Activated CD4-positive, alpha-beta T cell treated with anti-CD3 and anti-CD28 coated beads for 36 hours (primary cell): ENCODE measurements around the gene VASH1. TPM values are rescaled to one million over a fixed set of nuclear protein-coding genes. Genes with fewer than 3 reads are reported as not detected.
A peak's percentile ranks its signal among the peaks of the same experiment; 100 is the strongest.

ENCODE experiments used
- ATAC-seq: fragments of 200-7000 bp; cut with Tn5 transposase; one replicate; pipeline ENCODE4 v1.10.0; 2021; ENCODE audit warnings: mild to moderate bottlenecking, moderate library complexity
- CTCF ChIA-PET: fragments of 350-600 bp; sonication (Branson Sonifier 250); formaldehyde crosslinking; loops from one replicate; lab custom pipeline; 2021; ENCODE audit warnings: antibody characterized with exemption; lab: Charles Lee
- POLR2A ChIA-PET: fragments of 350-600 bp; sonication (Branson Sonifier 250); formaldehyde crosslinking; loops from one replicate; lab custom pipeline; 2021; ENCODE audit warnings: antibody characterized with exemption, inconsistent platforms; lab: Charles Lee
- DNase-seq: peaks from one replicate; pipeline ENCODE4 v3.0.0-alpha.2; 2020
- H3K27ac Mint-ChIP-seq: one replicate; pipeline ENCODE4 v1.8.0; 2021; ENCODE audit warnings: mixed read lengths
- H3K27me3 Mint-ChIP-seq: one replicate; pipeline ENCODE4 v1.8.0; 2021; ENCODE audit warnings: mixed read lengths
- H3K36me3 Mint-ChIP-seq: one replicate; pipeline ENCODE4 v1.8.0; 2021; ENCODE audit warnings: low read depth, mixed read lengths
- H3K4me1 Mint-ChIP-seq: one replicate; pipeline ENCODE4 v1.8.0; 2021; ENCODE audit warnings: mixed read lengths
- H3K4me3 Mint-ChIP-seq: one replicate; pipeline ENCODE4 v1.8.0; 2021; ENCODE audit warnings: mild to moderate bottlenecking, moderate library complexity, mixed read lengths
- H3K9me3 Mint-ChIP-seq: one replicate; pipeline ENCODE4 v1.8.0; 2021; ENCODE audit warnings: low read depth, mixed read lengths
- intact Hi-C, 2 experiments: fragments of 100-400 bp; cut with DNase I in 1 of 2; cut with micrococcal nuclease in 1 of 2; formaldehyde crosslinking; loops; one replicate each; pipeline versions ENCODE4 v1.14.2 to v1.15.1; 2022 to 2024; cut with DNase I, micrococcal nuclease
- total RNA-seq, 2 experiments: library from RNA; stranded (reverse); gene quantifications; one replicate each; pipeline ENCODE4 v1.2.3, GENCODE V29; 2021

Gene VASH1
- total RNA-seq, 2 experiments from 2014 or later, result 4.0 to 5.3 TPM

DNA sequence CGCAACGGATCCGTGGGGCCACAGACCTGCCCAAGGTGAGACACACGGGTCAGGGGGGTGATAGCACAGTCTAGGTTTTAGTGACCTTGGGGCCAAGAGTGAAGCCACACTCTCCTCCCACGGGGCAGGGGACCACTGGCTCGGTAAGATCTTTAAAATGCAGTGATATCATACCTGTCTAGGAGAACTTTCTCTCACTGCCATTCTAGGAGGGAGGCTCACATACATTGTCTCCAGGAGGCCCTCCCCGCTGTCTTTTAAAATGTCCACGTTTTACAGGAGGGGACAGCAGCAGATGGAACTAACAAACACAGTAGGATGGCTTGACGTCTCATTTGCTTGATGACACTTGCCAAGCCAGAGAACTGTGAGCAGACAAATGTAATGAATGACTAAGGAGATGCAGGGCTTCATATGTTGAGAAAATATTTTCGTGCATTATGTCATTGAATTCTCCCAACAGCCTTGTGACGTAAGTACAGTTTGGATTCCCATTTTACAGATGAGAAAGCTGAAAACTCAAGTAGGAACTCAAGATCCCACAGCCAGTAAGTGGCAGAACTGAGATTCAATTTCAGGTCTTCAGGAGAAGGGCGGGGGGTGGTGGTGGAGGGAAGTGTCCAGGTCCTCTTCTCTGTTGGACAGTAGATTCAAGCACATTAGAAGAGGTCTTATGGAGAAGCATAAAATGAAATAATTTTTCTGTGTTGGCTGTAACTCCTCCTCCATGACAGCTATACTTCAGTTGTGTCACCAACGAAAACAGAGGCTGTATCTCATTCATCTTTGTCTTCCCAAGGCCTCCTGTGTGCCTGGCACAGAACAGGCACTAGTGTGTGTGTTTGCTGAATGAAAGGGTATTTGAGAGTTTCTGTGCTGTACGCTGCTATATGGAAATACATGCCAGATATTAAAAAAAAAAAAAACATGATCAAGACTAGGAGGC is 2.1 kb downstream of the VASH1 start:
- H3K4me1 Mint-ChIP-seq, result peaks cover 16% of the 10 kb centered on the region
- intact Hi-C loops, result no loop called here
- H3K9me3 Mint-ChIP-seq, result no peaks in the 10 kb centered on the region
- H3K36me3 Mint-ChIP-seq, result no peaks in the 10 kb centered on the region
- H3K4me3 Mint-ChIP-seq, result no peak overlapping the region
- POLR2A ChIA-PET, result no interaction called here
- ATAC-seq, result no peak
- peaks cover 22% of the 10 kb centered on the region for H3K27me3 Mint-ChIP-seq
- CTCF ChIA-PET, result no interaction called here
- no peak overlapping the region for H3K27ac Mint-ChIP-seq
- DNase-seq, result no peak

DNA sequence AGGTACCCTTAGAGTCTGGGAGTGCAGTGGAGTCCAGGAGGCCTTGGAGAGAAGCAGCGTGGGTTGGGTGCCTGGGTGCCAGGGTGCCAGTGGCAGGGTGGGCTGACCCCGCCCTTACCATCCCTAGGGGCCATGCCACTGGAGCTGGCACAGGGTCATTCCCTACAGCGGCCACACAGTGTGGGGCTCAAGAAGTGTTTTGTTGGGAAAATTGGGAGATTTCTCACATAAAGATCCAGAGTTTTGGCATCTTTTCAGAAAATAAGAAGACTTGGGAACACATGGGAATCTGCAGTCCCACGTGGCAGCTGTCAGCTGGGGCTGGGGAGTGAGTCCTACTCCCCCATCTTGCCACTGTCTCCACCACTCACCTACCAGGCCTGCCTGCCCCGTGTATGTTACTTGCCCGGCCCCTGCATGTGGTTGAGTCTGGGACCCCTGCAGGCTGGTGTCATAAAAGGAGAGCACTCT is 4.2 kb downstream of the VASH1 start:
- ChIA-PET CTCF (interaction anchor here (0.6 to 2.2 kb wide), 4 partner anchors 19 to 55 kb away, joined by 3 to 10 read pairs (median 4); no protein-coding TSS in a partner anchor), POLR2A (interaction anchor here (0.6 kb wide), 1 partner anchor 44 kb away, joined by 4 read pairs; no protein-coding TSS in a partner anchor)
- Mint-ChIP-seq H3K36me3 (no peaks in the 10 kb centered on the region), H3K9me3 (no peaks in the 10 kb centered on the region), H3K4me3 (no peak overlapping the region), H3K27me3 (peaks cover 13% of the 10 kb centered on the region), H3K4me1 (peaks cover 25% of the 10 kb centered on the region), H3K27ac (no peak overlapping the region)
- intact Hi-C loops, result loop anchor here in 1 of 2 experiments (5.0 kb wide), 1 partner anchor 53 kb away; no protein-coding TSS in a partner anchor
- DNase-seq (no peak), ATAC-seq (no peak)

DNA sequence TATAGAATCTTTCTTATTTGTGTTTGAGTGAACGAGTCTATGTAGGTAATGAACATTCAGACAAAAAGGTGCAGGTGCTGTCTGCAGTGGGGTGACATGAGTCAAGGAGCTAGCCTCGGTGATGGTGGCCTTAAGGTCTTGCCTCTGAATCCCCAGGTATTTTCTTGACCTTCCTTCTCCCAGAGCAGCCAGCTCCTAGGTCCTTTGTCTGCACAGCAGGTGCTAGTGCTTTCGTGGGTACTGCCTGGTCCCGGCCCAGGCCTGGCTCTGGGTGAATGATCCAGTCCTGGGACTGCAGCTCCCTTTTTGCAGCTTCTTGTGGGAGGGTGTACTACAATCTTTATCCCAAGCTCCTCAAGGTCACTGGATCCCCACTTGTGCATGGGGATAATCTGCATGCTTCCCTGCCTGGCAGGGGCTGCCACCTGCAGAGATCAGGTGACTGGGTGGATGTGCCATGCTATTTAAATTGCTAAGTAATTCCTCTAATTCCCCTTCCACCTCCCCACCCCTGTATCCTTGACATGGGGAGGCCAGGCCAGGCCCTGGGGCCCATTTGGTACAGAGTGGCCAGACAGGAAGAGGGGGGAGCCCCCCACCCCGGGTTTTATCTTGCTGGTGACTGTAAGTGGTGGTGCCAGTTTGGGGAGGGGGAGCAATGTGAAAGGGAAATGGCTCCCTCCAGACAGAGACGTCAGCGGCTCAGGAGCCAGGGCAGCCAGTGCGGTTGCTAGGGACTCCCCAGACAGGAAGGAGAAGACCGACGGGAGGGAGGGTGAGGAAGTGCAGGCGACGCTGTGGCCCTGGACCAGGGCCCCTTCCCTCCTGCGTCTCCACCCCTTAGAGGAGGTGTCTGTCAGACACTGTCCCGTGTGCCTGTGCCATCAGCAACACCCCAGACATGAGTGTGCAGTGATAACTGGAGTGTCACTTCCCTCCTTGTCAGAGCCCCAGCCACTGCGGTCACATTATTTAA is 6.7 kb downstream of the VASH1 start:
- DNase-seq (peak; percentile 86), ATAC-seq (peak; percentile 100)
- Mint-ChIP-seq H3K27ac (peak overlapping the region; percentile 80), H3K27me3 (peaks cover 2% of the 10 kb centered on the region), H3K4me1 (peaks cover 17% of the 10 kb centered on the region), H3K9me3 (no peaks in the 10 kb centered on the region), H3K36me3 (no peaks in the 10 kb centered on the region), H3K4me3 (peak overlapping the region; percentile 23)
- CTCF ChIA-PET, result interaction anchor here (0.6 to 3.8 kb wide), 5 partner anchors 15 to 58 kb away, joined by 3 to 23 read pairs (median 5); no protein-coding TSS in a partner anchor
- POLR2A ChIA-PET, result no interaction called here
- intact Hi-C loops, result loop anchor here (1.0 to 5.0 kb wide), 3 partner anchors 44 to 56 kb away; partner anchors contain the start of gene ANGEL1 (in 2 of the 2)

DNA sequence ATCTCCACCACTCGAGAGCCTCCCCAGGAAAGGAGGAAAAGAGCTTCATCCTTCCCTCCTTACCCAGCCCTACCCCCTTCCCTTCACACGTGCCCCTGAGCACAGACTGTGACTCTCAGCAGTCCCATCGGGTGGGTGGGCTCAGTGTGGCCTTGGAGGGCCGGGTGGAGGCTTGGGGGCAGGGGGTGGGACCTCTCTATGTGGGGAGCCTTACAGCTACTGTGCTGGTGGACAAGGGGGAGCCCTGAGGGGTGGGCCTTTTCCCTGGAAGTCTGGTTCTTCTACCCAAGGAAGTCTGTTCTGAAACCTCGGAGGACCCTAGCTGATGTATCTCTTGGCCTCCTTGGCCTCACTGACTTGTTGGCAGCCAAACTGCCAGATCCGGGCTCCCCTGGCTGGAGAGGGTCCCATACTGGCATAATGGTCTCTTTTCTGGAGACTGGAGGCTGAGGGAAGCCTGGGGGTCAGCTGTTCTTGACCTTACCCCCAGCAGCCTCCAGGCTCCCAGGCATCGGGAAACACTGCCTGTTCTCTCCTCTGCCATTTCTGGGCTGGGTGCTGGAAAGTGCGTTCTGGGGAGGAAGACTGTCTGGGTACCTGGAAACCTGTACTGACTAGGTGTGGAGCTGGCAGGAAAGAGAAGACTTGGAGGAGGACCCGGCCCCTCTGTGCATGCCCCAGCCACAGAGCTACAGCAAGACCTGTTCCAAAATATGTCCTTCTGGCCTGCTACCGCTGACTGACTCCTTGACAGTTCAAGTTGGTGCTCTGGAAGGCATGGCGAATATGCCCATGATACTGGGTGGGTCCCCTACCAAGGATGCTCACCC is 7.6 kb downstream of the VASH1 start:
- Mint-ChIP-seq H3K4me3 (peak overlapping the region; percentile 23), H3K27ac (peak overlapping the region; percentile 80), H3K4me1 (peaks cover 23% of the 10 kb centered on the region), H3K9me3 (no peaks in the 10 kb centered on the region), H3K36me3 (no peaks in the 10 kb centered on the region), H3K27me3 (no peaks in the 10 kb centered on the region)
- POLR2A ChIA-PET, result no interaction called here
- CTCF ChIA-PET, result interaction anchor here (1.7 to 3.8 kb wide), 2 partner anchors 16 to 42 kb away, joined by 5 to 23 read pairs; no protein-coding TSS in a partner anchor
- no peak for ATAC-seq
- intact Hi-C loops, result loop anchor here (1.0 to 5.0 kb wide), 3 partner anchors 43 to 57 kb away; partner anchors contain the start of gene ANGEL1 (in 2 of the 2)
- DNase-seq, result no peak

DNA sequence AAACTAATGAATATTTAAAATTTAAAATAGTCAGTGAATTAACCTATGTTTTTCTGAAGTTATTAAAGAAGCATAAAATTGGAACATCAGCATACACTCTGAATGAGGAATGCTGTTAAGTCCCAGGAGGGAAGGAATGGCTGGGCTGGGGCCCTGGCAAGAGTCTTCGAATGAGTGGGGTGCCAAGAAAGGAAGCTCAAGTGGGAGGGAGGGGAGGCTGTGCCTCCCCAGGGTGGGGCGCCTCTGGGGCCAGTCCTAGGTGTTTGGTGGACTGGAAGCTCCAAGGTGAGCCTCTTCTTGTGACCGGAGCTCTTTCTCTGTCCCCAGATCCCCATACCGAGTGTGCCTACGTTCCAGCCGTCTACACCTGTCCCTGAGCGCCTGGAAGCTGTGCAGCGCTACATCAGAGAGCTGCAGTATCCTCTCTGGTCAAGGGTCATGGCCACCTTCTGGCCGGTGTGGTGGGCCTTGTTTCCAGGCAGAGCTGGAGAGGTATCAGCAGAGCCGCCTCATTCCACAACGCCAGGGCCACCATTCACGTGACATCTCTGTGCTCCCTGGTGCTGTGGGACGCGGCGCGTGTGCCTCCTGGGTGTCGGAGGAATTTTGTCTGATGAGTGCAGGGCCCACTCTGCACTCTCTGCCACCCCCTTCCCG is 8.5 kb downstream of the VASH1 start:
- H3K4me1 Mint-ChIP-seq, result peaks cover 24% of the 10 kb centered on the region
- H3K27ac Mint-ChIP-seq, result no peak overlapping the region
- DNase-seq (no peak), ATAC-seq (no peak)
- no peaks in the 10 kb centered on the region for H3K36me3 Mint-ChIP-seq
- H3K27me3 Mint-ChIP-seq, result no peaks in the 10 kb centered on the region
- no peaks in the 10 kb centered on the region for H3K9me3 Mint-ChIP-seq
- ChIA-PET CTCF (interaction anchor here (1.3 to 3.8 kb wide), 3 partner anchors 13 to 41 kb away, joined by 5 to 23 read pairs (median 5); no protein-coding TSS in a partner anchor), POLR2A (no interaction called here)
- no peak overlapping the region for H3K4me3 Mint-ChIP-seq
- intact Hi-C loops, result loop anchor here in 1 of 2 experiments (2.0 to 5.0 kb wide), 2 partner anchors 43 to 57 kb away; partner anchors contain the start of gene ANGEL1

DNA sequence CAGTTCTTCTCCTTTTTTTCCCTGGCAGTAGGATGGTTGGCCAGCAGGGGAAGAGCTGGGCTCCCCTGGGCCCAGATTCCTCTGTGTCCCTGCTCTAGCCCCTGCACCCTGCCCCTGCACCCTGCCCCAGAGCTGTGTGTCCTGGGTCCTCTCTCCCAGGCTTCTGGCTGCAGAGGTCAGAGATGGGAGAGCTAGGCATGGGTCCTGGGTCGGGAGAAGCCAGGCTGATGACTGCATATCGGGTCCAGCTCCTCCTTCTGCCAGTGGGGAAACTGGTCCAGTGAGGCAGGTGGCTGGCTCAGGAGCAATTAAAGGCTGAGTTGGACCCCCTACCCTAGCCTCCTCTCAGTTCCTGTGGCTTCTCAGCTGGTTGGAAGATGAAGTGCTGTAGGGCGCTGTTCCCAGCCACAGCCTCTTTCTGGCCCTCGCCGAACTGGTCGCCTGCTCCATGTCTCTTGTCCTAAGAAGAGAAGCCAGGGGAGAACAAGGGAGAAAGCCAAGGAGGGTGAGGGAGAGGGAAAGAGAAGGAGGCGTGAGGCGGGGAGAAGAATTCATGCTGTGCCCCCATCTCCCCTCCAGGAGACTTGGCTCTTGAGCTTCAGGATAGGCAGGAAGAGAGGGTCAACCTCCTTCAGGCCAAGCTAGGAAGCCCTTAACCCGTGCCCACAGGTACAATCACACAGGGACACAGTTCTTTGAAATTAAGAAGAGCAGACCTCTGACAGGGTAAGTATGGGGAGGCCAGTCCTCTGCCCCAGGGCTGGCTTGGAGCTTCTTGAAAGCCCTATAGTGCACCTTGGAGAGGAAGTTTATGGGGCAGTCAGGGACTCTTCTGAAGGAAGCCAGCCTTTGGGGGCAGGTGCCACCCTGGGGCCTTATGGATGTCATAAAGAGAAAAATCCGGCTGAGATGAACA is 9.5 kb downstream of the VASH1 start:
- no peak overlapping the region for H3K4me3 Mint-ChIP-seq
- CTCF ChIA-PET, result interaction anchor here (0.6 to 3.8 kb wide), 4 partner anchors 12 to 171 kb away, joined by 3 to 23 read pairs (median 4); no protein-coding TSS in a partner anchor
- no peak overlapping the region for H3K27ac Mint-ChIP-seq
- ATAC-seq, result no peak
- intact Hi-C loops, result no loop called here
- no peaks in the 10 kb centered on the region for H3K9me3 Mint-ChIP-seq
- H3K4me1 Mint-ChIP-seq, result peaks cover 24% of the 10 kb centered on the region
- no peaks in the 10 kb centered on the region for H3K36me3 Mint-ChIP-seq
- POLR2A ChIA-PET, result no interaction called here
- no peak for DNase-seq
- no peaks in the 10 kb centered on the region for H3K27me3 Mint-ChIP-seq

DNA sequence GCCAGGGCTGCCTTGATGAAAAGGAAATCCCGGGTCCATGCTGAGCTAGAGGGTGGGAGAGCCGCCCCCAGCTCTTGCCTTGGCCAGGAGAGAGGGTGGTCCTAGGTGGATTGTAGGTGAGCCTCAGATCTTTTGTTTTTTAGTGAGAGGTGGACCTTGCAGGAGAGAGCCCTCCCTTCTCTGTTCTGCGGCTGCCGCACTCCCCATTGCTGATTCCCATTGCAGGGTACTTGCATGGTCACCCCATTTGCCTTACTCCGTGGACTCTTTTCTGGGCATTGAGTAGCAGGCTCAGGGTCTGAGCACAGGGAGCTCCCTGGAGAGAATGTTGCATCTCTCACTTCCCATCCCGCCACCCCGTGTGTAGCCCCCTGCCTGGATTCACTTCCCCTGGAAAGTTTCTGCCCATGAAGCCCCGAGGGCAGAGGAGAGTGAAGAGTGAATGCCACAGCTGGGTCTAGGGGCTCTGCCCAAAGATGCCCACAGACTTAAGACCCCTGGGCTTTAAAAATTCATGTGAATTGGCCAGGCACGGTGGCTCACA is 10.2 kb downstream of the VASH1 start:
- peaks cover 24% of the 10 kb centered on the region for H3K4me1 Mint-ChIP-seq
- no peaks in the 10 kb centered on the region for H3K9me3 Mint-ChIP-seq
- no peaks in the 10 kb centered on the region for H3K36me3 Mint-ChIP-seq
- CTCF ChIA-PET, result interaction anchor here (0.6 to 3.8 kb wide), 3 partner anchors 14 to 170 kb away, joined by 3 to 23 read pairs (median 3); no protein-coding TSS in a partner anchor
- intact Hi-C loops, result no loop called here
- no peak for ATAC-seq
- no peak overlapping the region for H3K27ac Mint-ChIP-seq
- H3K27me3 Mint-ChIP-seq, result no peaks in the 10 kb centered on the region
- no peak overlapping the region for H3K4me3 Mint-ChIP-seq
- no peak for DNase-seq
- POLR2A ChIA-PET, result interaction anchor here (0.7 kb wide), 1 partner anchor 172 kb away, joined by 4 read pairs; no protein-coding TSS in a partner anchor

DNA sequence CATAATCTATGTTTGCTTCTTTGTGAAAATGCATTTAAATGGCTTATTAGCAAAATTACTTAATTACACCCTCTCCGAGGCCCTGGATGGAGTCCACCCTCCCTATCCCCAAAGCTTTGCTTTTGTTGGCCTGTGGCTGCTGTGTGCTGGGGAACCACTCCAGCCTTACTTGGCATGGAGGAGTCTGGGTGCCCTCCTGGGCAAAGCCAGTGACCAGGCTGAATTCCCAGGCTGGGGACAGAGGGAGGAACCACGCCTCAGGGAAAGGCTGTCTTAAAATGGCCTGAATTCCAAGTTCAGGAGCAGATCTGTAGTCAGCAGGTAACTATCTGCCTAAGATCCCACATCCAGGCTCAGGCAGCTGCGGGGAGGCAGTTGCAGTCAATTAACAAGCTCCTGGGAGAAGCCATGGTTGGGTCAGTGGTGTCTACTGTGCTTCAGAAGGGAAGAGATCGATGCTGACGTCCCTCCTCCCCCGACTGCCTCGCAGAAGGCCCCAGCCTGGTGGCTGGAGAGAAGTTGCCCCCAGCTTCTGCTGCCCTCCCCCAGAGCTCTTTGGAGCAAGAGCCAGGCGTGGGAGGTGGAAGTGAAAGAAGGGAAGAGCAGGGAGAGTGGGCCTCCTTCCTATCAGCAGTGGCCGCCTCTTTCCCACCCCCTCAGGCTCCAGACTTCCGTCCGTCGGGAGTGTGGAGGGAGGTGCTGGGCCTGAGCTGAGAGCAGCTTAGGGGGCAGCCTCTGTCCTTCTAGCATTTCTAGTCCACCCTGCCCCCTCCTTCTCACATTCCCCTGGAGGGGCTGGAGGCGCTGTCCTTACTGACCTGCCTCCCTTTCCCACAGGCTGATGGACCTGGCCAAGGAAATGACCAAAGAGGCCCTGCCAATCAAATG is 11.3 kb downstream of the VASH1 start:
- peaks cover 24% of the 10 kb centered on the region for H3K4me1 Mint-ChIP-seq

More for the DNA sequence above, 11.3 kb downstream of the VASH1 start:
- intact Hi-C loops, result no loop called here
- H3K27ac Mint-ChIP-seq, result no peak overlapping the region
- no peaks in the 10 kb centered on the region for H3K36me3 Mint-ChIP-seq
- DNase-seq (no peak), ATAC-seq (no peak)
- no peak overlapping the region for H3K4me3 Mint-ChIP-seq
- H3K9me3 Mint-ChIP-seq, result no peaks in the 10 kb centered on the region
- CTCF ChIA-PET, result interaction anchor here (0.7 to 1.1 kb wide), 2 partner anchors 12 to 43 kb away, joined by 3 to 5 read pairs; no protein-coding TSS in a partner anchor
- H3K27me3 Mint-ChIP-seq, result no peaks in the 10 kb centered on the region
- POLR2A ChIA-PET, result interaction anchor here (0.7 kb wide), 1 partner anchor 171 kb away, joined by 4 read pairs; no protein-coding TSS in a partner anchor
